GM18909 (cell line): ENCODE measurements around the gene EID2B.

ENCODE experiments used
- ATAC-seq: cut with Tn5 transposase; IDR thresholded peaks from one replicate; pipeline ENCODE4 v1.9.1; 2021; ENCODE audit warnings: mild to moderate bottlenecking; ENCODE audit not compliant: unreplicated experiment, poor library complexity

The EID2B gene

GRCh38 chr19:39532233-39533002 is at the start of gene EID2B:
TSS of gene EID2B (minus strand) at chr19:39532852. CDS start at chr19:39532802, 50 bp downstream.
- ATAC-seq, result peak; percentile 82

GRCh38 chr19:39582442-39582841 is 49.8 kb upstream of the EID2B start:
- ATAC-seq, result no peak

GRCh38 chr19:39568604-39569003 is 36.0 kb upstream of the EID2B start:
- no peak for ATAC-seq

GRCh38 chr19:39566064-39566463 is 33.4 kb upstream of the EID2B start:
- no peak for ATAC-seq

- no peak for ATAC-seq
These were observed 30.8 kb upstream of the EID2B start for GRCh38 chr19:39563408-39563807.

- no peak for ATAC-seq
These were observed 26.0 kb upstream of the EID2B start for GRCh38 chr19:39558624-39559117.

GRCh38 chr19:39557811-39558623 is 25.4 kb upstream of the EID2B start:
- no peak for ATAC-seq

GRCh38 chr19:39555883-39556282 is 23.2 kb upstream of the EID2B start:
- ATAC-seq, result no peak

GRCh38 chr19:39554701-39555311 is 22.2 kb upstream of the EID2B start:
- no peak for ATAC-seq

GRCh38 chr19:39553082-39553652 is 20.5 kb upstream of the EID2B start:
- ATAC-seq, result no peak

GRCh38 chr19:39550197-39550596 is 17.5 kb upstream of the EID2B start:
- ATAC-seq, result no peak

- no peak for ATAC-seq
These were observed 13.9 kb upstream of the EID2B start for GRCh38 chr19:39546599-39546998.

GRCh38 chr19:39544911-39545310 is 12.3 kb upstream of the EID2B start:
- ATAC-seq, result no peak

- no peak for ATAC-seq
These were observed 11.7 kb upstream of the EID2B start for GRCh38 chr19:39544226-39544903.

- ATAC-seq, result no peak
These were observed 10.8 kb upstream of the EID2B start for GRCh38 chr19:39543477-39543857.

- no peak for ATAC-seq
These were observed 9.6 kb upstream of the EID2B start for GRCh38 chr19:39542206-39542605.

- ATAC-seq, result no peak
These were observed 7.7 kb upstream of the EID2B start for GRCh38 chr19:39540333-39540673.

- ATAC-seq, result peak; percentile 91
These were observed 7.1 kb upstream of the EID2B start, which contains the start of gene EID2 for GRCh38 chr19:39539518-39540332. TSS of gene EID2 (minus strand) at chr19:39540161. CDS start at chr19:39540079, 82 bp downstream.

- ATAC-seq, result no peak
These were observed 6.5 kb upstream of the EID2B start for GRCh38 chr19:39539165-39539517.
